PC-9 (cell line): ENCODE measurements around the gene PUS7. TPM values are rescaled to one million over a fixed set of nuclear protein-coding genes. Genes with fewer than 3 reads are reported as not detected.

ENCODE experiments used
- BruUV-seq: library from RNA; stranded (reverse); fragments of 400-500 nt; replicated peaks from 2 replicates; lab custom pipeline; 2021; lab: Mats Ljungman, UMichigan
- CTCF ChIA-PET: fragments of 300-600 bp; sonication (Branson Sonifier 250); formaldehyde crosslinking; loops from one replicate; lab custom pipeline; 2022; ENCODE audit warnings: antibody characterized with exemption; lab: Charles Lee
- POLR2A ChIA-PET: fragments of 300-600 bp; sonication (Branson Sonifier 250); formaldehyde crosslinking; loops from one replicate; lab custom pipeline; 2022; ENCODE audit warnings: antibody characterized with exemption; ENCODE audit not compliant: unreplicated experiment; lab: Charles Lee
- DNase-seq, 2 experiments: peaks; one replicate each; pipeline versions ENCODE4 v3.0.0 to v3.0.0-alpha.2; 2015 to 2022; ENCODE audit warnings: mixed read lengths in 1 of 2
- H2AFZ ChIP-seq: fragments of 200-600 bp; sonication (generic); 2 replicates; pipeline ENCODE4 v1.8.1; 2017; ENCODE audit warnings: antibody characterized with exemption
- H3F3A ChIP-seq: fragments of 200-600 bp; sonication (generic); 2 replicates; pipeline ENCODE4 v1.8.1; 2017; ENCODE audit warnings: antibody characterized with exemption, mild to moderate bottlenecking, low read depth; ENCODE audit not compliant: insufficient read depth
- H3K27ac ChIP-seq: fragments of 200-600 bp; sonication (generic); 2 replicates; pipeline ENCODE4 v1.6.1; 2016; ENCODE audit warnings: mixed run types
- H3K27me3 ChIP-seq: fragments of 200-600 bp; sonication (generic); 2 replicates; pipeline ENCODE4 v1.6.1; 2016; ENCODE audit warnings: low read depth, mixed run types; ENCODE audit not compliant: insufficient read depth
- H3K36me3 ChIP-seq: fragments of 200-600 bp; sonication (generic); 2 replicates; pipeline ENCODE4 v1.6.1; 2016; ENCODE audit warnings: low read depth, mixed run types
- H3K4me1 ChIP-seq: fragments of 200-600 bp; sonication (generic); replicated peaks from 2 replicates; pipeline ENCODE4 v1.6.1; 2016; ENCODE audit warnings: mixed run types; ENCODE audit not compliant: insufficient read depth
- H3K4me2 ChIP-seq: fragments of 200-600 bp; sonication (generic); 2 replicates; pipeline ENCODE4 v1.6.1; 2017; ENCODE audit warnings: mixed run types
- H3K4me3 ChIP-seq: fragments of 200-600 bp; sonication (generic); 2 replicates; pipeline ENCODE4 v1.6.1; 2016; ENCODE audit warnings: mixed run types
- H3K79me2 ChIP-seq: fragments of 200-600 bp; sonication (generic); 2 replicates; pipeline ENCODE4 v1.6.1; 2017; ENCODE audit warnings: low read depth, mixed run types
- H3K9me2 ChIP-seq: fragments of 200-600 bp; sonication (generic); 2 replicates; pipeline ENCODE4 v1.8.1; 2017; ENCODE audit warnings: mild to moderate bottlenecking; ENCODE audit not compliant: insufficient read depth
- H3K9me3 ChIP-seq: fragments of 200-600 bp; sonication (generic); 2 replicates; pipeline ENCODE4 v1.8.1; 2016; ENCODE audit warnings: low read depth; ENCODE audit not compliant: insufficient read depth
- H4K20me1 ChIP-seq: fragments of 200-600 bp; sonication (generic); 2 replicates; pipeline ENCODE4 v1.8.1; 2017; ENCODE audit not compliant: insufficient read depth
- EZH2 ChIP-seq: fragments of 200-600 bp; sonication (generic); IDR thresholded peaks from 2 replicates; pipeline ENCODE4 v1.8.0; 2017; ENCODE audit warnings: antibody characterized with exemption, low read depth
- intact Hi-C: fragments of 100-400 bp; cut with micrococcal nuclease; formaldehyde crosslinking; loops from one replicate; pipeline ENCODE4 v1.10.0; 2022; ENCODE audit not compliant: unreplicated experiment
- total RNA-seq: library from RNA; stranded (reverse); gene quantifications from 2 replicates; pipeline ENCODE4 v1.2.3, GENCODE V29; 2021
- TF ChIP-seq, protein P1 (sequence below): fragments of 200-600 bp; sonication (generic); conservative IDR thresholded peaks from 2 replicates; pipeline ENCODE4 v1.6.1; 2017; ENCODE audit warnings: mixed run types, antibody characterized with exemption, mild to moderate bottlenecking, moderate library complexity

PUS7 gene
- total RNA-seq, 1 experiment from 2014 or later, result 25.0 TPM

DNA sequence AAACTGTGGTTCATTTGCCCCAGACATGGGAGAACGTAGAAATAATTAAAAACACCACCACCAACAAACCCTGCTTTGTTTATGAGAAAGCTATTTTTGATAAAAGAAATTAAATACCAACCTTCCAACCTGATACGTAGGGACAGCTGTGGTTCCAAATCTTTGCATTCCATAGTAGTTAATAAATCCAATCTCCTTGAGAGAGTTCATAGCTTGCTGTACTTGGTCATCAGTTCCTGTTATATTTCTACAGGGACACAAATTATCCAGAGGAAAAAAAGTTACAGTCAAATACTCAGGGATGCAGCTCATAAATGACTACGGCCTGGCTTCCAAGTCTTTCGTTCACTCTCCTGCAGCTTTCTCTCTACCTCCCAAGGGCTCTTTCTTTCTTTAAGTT lies 41.1 kb downstream of the PUS7 start:
- H3K9me3 ChIP-seq, result no peaks in the 10 kb centered on the region
- H3K79me2 ChIP-seq, result no peaks in the 10 kb centered on the region
- intact Hi-C loops, result no loop called here
- TF ChIP-seq, protein P1, sequence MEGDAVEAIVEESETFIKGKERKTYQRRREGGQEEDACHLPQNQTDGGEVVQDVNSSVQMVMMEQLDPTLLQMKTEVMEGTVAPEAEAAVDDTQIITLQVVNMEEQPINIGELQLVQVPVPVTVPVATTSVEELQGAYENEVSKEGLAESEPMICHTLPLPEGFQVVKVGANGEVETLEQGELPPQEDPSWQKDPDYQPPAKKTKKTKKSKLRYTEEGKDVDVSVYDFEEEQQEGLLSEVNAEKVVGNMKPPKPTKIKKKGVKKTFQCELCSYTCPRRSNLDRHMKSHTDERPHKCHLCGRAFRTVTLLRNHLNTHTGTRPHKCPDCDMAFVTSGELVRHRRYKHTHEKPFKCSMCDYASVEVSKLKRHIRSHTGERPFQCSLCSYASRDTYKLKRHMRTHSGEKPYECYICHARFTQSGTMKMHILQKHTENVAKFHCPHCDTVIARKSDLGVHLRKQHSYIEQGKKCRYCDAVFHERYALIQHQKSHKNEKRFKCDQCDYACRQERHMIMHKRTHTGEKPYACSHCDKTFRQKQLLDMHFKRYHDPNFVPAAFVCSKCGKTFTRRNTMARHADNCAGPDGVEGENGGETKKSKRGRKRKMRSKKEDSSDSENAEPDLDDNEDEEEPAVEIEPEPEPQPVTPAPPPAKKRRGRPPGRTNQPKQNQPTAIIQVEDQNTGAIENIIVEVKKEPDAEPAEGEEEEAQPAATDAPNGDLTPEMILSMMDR, result no peak
- TF ChIP-seq EZH2, result no peak
- no peaks in the 10 kb centered on the region for H3K9me2 ChIP-seq
- CTCF ChIA-PET, result no interaction called here
- no TSS peak for BruUV-seq
- no peak overlapping the region for H2AFZ ChIP-seq
- H3K4me3 ChIP-seq, result no peak overlapping the region
- no peak overlapping the region for H3K4me2 ChIP-seq
- no peaks in the 10 kb centered on the region for H4K20me1 ChIP-seq
- no peaks in the 10 kb centered on the region for H3K4me1 ChIP-seq
- no peak for DNase-seq
- H3K27me3 ChIP-seq, result no peaks in the 10 kb centered on the region
- POLR2A ChIA-PET, result interaction anchor here (0.5 kb wide), 1 partner anchor 572 kb away, joined by 3 read pairs; no protein-coding TSS in a partner anchor
- H3K27ac ChIP-seq, result no peak overlapping the region
- H3K36me3 ChIP-seq, result peaks cover 5% of the 10 kb centered on the region; the same call in 1 of the 2 replicates
- no peaks in the 10 kb centered on the region for H3F3A ChIP-seq

DNA sequence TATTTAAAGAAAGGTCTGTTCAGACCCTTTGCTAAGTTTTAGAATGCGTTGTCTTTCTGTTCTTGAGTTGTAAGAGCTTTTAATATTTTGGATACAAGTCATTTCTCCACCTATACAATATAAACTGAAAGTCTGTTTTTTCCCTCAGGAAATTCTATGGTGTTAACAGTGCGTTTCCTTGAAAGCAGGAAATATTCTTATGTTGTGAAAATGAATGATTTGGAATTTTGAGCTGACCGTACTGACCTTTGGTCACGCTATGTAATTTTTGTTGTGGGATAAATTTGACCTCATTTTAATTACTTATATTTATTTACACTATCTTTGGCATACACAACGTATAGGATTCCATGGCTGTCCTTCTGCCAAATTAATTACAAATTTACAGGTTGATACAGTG lies 43.5 kb downstream of the PUS7 start:
- no peaks in the 10 kb centered on the region for H3F3A ChIP-seq
- intact Hi-C loops, result no loop called here
- no peaks in the 10 kb centered on the region for H4K20me1 ChIP-seq
- H3K9me3 ChIP-seq, result no peaks in the 10 kb centered on the region
- no peak overlapping the region for H2AFZ ChIP-seq
- TF ChIP-seq, protein P1, result no peak
- H3K79me2 ChIP-seq, result no peaks in the 10 kb centered on the region
- no peaks in the 10 kb centered on the region for H3K9me2 ChIP-seq
- no peaks in the 10 kb centered on the region for H3K4me1 ChIP-seq
- H3K27me3 ChIP-seq, result no peaks in the 10 kb centered on the region
- ChIA-PET POLR2A (no interaction called here), CTCF (no interaction called here)
- no TSS peak for BruUV-seq
- no peak overlapping the region for H3K4me3 ChIP-seq
- no peak for DNase-seq
- peaks cover 5% of the 10 kb centered on the region; the same call in 1 of the 2 replicates for H3K36me3 ChIP-seq
- H3K4me2 ChIP-seq, result no peak overlapping the region
- no peak overlapping the region for H3K27ac ChIP-seq

DNA sequence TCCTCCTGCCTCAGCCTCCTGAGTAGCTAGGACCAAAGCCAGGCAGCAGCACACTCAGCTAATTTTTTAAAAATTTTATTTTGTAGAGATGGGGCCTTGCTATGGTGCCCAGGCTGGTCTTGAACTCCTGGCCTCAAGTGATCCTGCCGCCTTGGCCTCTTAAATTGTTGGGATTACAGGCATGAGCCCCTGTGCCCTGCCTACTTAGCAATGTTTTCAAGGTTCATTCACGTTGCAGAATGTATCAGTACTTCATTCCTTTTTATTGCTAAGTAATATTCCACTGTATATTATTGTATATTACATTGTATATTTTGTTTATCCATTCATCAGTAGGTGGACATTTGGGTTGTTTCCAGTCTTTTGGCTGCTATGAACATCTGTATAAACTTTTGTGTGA lies 44.2 kb downstream of the PUS7 start:
- Histone ChIP-seq H3K36me3 (peaks cover 5% of the 10 kb centered on the region; the same call in 1 of the 2 replicates), H3K4me1 (no peaks in the 10 kb centered on the region), H2AFZ (no peak overlapping the region), H3K27me3 (no peaks in the 10 kb centered on the region), H4K20me1 (no peaks in the 10 kb centered on the region), H3K9me3 (no peaks in the 10 kb centered on the region), H3K4me2 (no peak overlapping the region), H3K4me3 (no peak overlapping the region), H3F3A (no peaks in the 10 kb centered on the region), H3K27ac (no peak overlapping the region), H3K79me2 (no peaks in the 10 kb centered on the region), H3K9me2 (no peaks in the 10 kb centered on the region)
- no peak for DNase-seq
- intact Hi-C loops, result no loop called here
- ChIA-PET CTCF (no interaction called here), POLR2A (interaction anchor here (0.6 kb wide), 1 partner anchor 368 kb away, joined by 10 read pairs; no protein-coding TSS in a partner anchor)
- TF ChIP-seq EZH2, result no peak
- TF ChIP-seq, protein P1, result no peak
- no TSS peak for BruUV-seq
